ENCODE measurements around the gene RINL.
"Not testable (repeated sequence)": the region's sequence is repeated elsewhere in the genome, so short reads cannot be mapped to it uniquely, and the experiment has no call there.

The RINL gene

DNA sequence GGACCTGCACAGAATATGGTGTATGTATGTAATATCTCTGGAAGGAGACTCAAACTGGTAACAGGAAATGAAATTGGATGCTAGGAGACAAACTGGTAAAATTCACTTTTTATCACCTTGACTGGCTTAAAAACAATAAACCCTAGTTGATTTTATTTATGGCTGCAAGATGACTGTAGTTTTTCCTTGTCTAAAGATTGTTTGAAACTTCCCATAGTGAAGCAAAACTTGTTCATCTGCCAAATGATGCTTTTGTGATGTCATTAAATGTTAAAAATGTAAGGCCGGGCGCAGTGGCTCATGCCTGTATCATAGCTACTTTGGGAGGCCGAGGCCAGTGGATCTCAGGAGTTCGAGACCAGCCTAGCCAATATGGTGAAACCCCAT, 44.0 kb downstream of the RINL start:
- DNase-seq (ENCODE audit: low spot score), result no peak

DNA sequence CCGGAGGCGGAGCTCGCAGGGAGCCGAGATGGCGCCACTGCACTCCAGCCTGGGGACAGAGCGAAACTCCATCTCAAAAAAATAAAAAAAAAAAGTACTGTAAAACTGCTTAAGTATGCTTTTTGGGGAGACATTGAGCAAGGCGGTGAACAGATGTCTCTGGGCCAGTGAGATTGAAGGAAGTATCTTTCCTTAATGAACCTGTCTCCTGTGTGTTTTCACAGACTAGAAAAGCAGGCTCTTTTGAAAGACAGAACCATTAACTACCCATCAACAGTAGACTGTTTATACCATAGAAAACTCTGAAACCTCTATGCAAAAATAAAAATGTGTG, 45.0 kb downstream of the RINL start:
- DNase-seq (ENCODE audit: low spot score), result peak; percentile 32

DNA sequence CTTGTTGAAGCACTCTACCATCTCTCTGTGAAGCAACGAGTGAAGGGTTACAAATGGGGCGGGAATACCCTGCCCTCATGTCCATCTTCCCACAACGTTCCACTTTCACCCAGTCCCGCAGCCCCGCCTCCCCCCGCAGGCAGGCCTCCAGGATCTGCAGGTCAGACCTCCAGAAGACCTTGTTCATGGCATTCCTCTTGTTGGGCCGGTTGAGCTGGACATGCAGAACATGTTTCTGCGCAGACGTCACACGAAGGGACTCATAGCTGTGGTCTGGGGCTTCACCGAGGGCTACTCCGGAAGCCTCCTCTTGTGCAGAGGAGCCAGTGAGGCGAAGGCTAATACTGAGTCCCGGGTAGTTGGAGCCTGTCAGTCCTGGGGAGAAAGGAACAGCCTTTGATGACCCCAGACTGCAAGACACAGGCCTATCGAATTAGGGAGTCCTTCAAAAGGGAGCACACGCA, 46.9 kb downstream of the RINL start:
- peak; percentile 43 for DNase-seq (ENCODE audit: low spot score)

DNA sequence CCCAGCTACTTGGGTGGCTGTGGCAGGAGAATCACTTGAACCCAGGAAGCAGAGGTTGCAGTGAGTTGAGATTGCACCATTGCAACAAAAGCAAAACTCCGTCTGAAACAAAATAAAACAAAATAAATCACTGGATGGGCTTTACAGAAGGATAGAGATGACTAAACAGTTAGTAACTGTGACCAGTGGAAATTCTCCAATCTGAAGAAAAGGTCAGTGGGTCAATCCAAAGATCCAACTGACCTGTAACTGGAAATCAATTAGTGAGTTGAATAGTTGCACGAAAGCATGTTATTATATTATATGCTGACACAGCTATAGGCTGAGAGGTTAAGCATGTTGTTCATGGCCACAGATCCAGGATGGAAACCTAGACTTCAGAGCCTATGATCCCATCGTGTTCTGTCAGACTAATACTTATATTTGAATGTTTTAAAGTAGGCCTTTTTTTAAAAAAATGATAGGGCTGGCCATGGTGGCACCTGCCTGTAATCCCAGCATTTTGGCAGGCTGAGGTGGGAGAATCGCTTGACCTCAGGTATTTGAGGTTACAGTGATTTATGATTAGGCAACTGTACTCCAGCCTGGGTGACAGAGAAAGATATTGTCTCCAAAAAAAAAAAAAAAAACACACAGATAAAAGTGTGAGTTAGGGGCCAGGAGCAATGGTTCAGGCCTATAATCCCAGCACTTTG, 47.9 kb downstream of the RINL start:
- no peak for DNase-seq (ENCODE audit: low spot score)

DNA sequence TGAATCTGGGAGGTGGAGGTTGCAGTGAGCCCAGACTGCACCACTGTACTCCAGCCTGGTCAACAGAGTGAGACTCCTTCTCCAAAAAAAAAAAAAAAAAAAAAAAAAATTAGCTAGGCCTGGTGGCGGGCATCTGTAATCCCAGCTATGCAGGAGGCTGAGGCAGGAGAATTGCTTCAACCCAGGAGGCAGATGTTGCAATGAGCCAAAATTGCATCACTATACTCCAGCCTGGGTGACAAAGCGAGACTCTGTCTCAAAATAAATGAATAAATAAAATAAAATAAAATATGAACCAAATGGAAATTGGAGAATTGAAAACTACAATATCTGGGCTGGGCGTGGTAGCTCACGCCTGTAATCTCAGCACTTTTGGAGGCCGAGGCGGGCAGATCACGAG, 48.9 kb downstream of the RINL start:
- not testable (repeated sequence) for DNase-seq (ENCODE audit: low spot score)

DNA sequence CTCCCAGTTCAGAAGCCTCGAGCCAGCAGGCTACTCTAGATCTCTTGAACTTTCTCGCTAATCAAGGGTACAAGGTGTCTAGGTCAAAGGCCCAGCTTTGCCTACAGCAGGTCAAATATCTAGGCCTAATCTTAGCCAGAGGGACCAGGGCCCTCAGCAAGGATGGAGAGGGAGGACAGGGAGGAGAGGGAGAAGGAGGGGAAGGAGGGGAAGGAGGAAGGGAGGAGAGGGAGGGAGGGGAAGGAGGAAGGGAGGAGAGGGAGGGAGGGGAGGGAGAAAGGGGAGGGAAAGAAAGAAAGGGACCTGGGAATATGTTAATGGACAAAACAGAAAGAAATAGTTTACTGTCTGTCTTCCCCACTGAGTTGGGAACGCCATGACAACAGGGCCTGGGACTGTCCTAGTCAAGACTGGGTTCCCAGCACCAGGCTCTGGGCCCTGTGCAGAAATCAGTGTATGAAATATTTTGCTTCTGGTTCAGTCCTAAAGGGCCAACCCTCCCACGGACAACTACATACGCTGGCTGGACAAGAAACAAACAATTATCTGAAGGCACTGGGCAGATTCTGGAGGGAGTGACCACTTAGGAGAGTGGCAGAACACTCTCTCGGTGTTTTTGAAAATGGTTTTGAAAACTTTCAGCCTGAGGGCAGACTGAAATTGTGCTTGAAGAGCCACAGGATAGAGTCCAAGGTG, 51.1 kb downstream of the RINL start:
- DNase-seq (ENCODE audit: low spot score), result no peak

DNA sequence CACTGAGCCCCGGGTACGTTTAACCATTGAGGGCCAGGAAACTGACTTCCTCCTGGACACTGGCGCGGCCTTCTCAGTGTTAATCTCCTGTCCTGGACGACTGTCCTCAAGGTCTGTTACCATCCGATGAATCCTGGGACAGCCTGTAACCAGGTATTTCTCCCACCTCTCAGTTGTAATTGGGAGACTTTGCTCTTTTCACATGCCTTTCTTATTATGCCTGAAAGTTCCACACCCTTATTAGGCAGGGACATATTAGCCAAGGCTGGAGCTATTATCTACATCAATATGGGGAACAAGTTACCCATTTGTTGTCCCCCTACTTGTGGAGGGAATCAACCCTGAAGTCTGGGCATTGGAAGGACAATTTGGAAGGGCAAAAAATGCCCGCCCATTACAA, 52.1 kb downstream of the RINL start:
- not testable (repeated sequence) for DNase-seq (ENCODE audit: low spot score)

DNA sequence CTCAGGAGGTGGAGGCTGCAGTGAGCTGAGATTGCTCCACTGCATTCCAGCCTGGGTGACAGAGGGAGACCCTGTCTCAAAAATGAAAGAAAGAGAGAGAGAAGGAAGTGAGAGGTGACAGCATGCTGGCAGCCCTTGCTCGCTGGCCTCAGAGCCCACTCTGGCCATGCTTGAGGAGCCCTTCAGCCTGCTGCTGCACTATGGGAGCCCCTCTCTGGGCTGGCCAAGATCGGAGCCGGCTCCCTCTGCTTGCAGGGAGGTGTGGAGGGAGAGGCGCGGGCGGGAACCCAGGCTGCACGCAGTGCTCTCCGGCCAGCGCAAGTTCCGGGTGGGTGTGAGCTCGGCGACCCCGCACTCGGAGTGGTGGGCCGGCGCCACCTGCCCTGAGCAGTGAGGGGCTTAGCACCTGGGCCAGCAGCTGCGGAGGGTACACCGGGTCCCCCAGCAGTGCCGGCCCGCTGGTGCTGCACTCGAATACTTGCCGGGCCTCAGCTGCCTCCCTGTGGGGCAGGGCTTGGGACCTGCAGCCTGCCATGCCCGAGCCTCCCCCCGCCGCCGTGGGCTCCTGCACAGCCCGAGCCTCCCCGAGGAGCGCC, 56.7 kb downstream of the RINL start:
- not testable (repeated sequence) for DNase-seq (ENCODE audit: low spot score)

DNA sequence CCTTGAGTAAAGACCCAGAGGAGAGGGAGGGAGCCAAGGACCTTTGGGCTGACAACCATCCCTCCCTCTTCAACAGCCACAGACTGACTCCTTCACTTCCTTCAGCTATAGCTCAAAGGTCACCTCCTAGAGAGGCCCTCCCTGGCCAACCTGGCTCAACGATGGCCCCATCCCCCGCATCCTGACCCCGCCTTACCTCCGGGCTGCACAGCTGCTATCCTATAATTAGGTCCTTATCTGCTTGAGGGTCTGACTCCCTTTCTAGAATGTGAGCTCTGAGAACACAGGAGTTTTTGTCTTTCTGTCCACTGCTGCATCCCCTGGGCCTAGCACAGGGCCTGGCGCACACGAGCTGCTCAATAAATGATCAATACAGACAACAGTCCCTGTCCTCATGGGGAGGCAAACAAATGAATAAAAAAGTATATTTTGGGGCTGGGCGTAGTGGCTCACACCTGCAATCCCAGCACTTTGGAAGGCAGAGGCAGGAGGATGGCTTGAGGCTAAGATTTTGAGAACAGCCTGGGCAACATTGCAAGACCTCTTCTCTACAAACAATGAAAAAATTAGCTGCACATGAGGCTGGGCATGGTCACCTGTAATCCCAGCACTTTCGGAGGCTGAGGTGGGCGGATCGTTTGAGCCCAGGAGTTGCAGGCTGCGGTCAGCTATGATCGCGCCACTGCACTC, 58.7 kb downstream of the RINL start:
- DNase-seq (ENCODE audit: low spot score), result no peak

Data from cerebellar cortex (tissue), 1 donor.